Effector CD8-positive, alpha-beta T cell (primary cell): Measurements from ENCODE around the gene FLAD1.

Experiments used
- DNase-seq: peaks from one replicate; lab custom pipeline; 2025; lab: John Stamatoyannopoulos, UW

FLAD1 gene

GRCh38 chr1:154952664-154953063 lies 30.5 kb upstream of the FLAD1 start:
- DNase-seq = no peak

- no peak for DNase-seq
Observed at GRCh38 chr1:154953611-154954038, 29.5 kb upstream of the FLAD1 start.

- DNase-seq = no peak
Observed at GRCh38 chr1:154954541-154954940, 28.6 kb upstream of the FLAD1 start.

GRCh38 chr1:154955039-154955717 lies 28.0 kb upstream of the FLAD1 start:
- DNase-seq = peak; percentile 85

GRCh38 chr1:154955718-154956543 lies 27.2 kb upstream of the FLAD1 start, which contains the start of gene PBXIP1:
TSS of gene PBXIP1 (minus strand) at chr1:154956099. CDS start at chr1:154953721, 2,378 bp downstream.
- DNase-seq = peak; percentile 78

- DNase-seq = no peak
Observed at GRCh38 chr1:154956544-154956941, 26.6 kb upstream of the FLAD1 start.

GRCh38 chr1:154957091-154957657 lies 26.0 kb upstream of the FLAD1 start:
- DNase-seq = no peak

- DNase-seq = no peak
Observed at GRCh38 chr1:154958036-154958435, 25.1 kb upstream of the FLAD1 start.

GRCh38 chr1:154958681-154959425 lies 24.3 kb upstream of the FLAD1 start:
- DNase-seq = no peak

GRCh38 chr1:154959426-154959780 lies 23.7 kb upstream of the FLAD1 start:
- no peak for DNase-seq

GRCh38 chr1:154960446-154961136 lies 22.6 kb upstream of the FLAD1 start:
- no peak for DNase-seq

GRCh38 chr1:154961207-154962155 lies 21.7 kb upstream of the FLAD1 start, which contains the start of gene PYGO2:
TSS of gene PYGO2 (minus strand) at chr1:154961782. CDS start at chr1:154961576, 206 bp downstream.
- DNase-seq = peak; percentile 69

- no peak for DNase-seq
Observed at GRCh38 chr1:154962156-154962749, 20.9 kb upstream of the FLAD1 start.

- DNase-seq = no peak
Observed at GRCh38 chr1:154962795-154963330, 20.3 kb upstream of the FLAD1 start.

GRCh38 chr1:154963643-154964042 lies 19.5 kb upstream of the FLAD1 start:
- DNase-seq = no peak

- DNase-seq = no peak
Observed at GRCh38 chr1:154964359-154964758, 18.8 kb upstream of the FLAD1 start.

- no peak for DNase-seq
Observed at GRCh38 chr1:154966111-154966510, 17.0 kb upstream of the FLAD1 start.

GRCh38 chr1:154967331-154967950 lies 15.7 kb upstream of the FLAD1 start:
- no peak for DNase-seq

GRCh38 chr1:154968731-154969130 lies 14.4 kb upstream of the FLAD1 start:
- no peak for DNase-seq
